ENCODE results near the gene CHGA. TPM values are rescaled to one million over a fixed set of nuclear protein-coding genes. Genes with fewer than 3 reads are reported as not detected.

Gene CHGA
- total RNA-seq, 1 donor from 2014 or later: 5.4 TPM

DNA sequence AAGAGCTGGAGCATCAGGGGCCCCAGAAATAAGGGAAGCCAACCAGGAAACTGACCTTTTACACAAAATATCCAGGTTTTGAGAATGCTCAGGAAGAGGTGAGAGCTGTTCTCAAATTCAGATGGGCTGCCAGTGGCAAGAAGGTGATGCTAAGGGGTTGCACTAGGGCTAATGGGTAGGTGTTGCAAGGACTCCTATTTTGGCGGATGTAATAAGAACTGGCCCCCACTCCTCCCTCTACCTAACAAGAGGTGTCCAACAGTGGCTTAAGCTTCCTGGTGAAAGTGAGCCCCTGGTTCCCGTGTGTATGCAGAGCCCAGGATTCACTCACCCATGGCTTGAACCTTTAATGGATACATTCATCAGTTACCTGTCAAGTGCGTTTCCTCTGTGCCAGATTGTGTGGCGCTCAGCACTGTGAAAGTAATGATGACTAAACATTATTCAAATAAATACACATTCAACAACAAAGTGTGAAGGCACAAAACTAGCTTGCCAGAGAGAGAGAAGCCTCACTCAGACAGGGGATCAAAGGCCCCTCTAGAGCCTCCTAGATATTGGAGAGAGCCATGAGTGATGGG is 705 bp upstream of the CHGA start:
- TF ChIP-seq CTCF (IDR thresholded peaks at IDR 0.05): no peak
- no peak for TF ChIP-seq POLR2A (IDR thresholded peaks at IDR 0.05)
- no peak for TF ChIP-seq POLR2AphosphoS5 (IDR thresholded peaks at IDR 0.05; ENCODE audit: insufficient read depth in 1 of 2, low read depth in 1 of 2)
- Histone ChIP-seq H3K36me3 (no peaks in the 10 kb centered on the region), H3K4me3 (no peak overlapping the region), H3K27me3 (no peaks in the 10 kb centered on the region), H3K27ac (no peak overlapping the region), H3K4me1 (no peaks in the 10 kb centered on the region), H3K9me3 (no peaks in the 10 kb centered on the region)
- no peak for DNase-seq (ENCODE audit: extremely low spot score in 2 of 2)
- intact Hi-C loops (cut with DNase I): no loop called here

DNA sequence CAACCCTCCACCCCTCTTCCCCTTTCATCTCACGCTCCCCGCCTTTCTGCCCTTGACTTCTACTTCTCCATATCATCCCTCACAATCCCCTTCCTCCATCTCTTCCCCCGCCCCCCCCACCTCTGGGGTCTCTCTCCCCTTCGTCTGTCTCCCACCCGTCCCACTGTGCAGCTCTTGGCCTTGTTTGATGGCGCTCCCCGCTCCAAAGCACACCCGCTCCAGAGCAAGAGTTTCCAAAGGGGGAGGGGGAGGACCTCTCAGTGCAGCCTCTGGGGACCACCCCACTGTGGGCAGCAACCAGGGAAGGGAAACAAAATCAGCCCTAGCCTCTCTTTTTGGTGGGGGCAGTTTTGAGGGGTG is 774 bp downstream of the CHGA start:
- Histone ChIP-seq H3K27ac (no peak overlapping the region), H3K27me3 (no peaks in the 10 kb centered on the region), H3K36me3 (no peaks in the 10 kb centered on the region), H3K4me1 (no peaks in the 10 kb centered on the region), H3K9me3 (no peaks in the 10 kb centered on the region), H3K4me3 (no peak overlapping the region)
- intact Hi-C loops (cut with DNase I): no loop called here
- no peak for TF ChIP-seq POLR2A (IDR thresholded peaks at IDR 0.05)
- TF ChIP-seq CTCF (IDR thresholded peaks at IDR 0.05): no peak
- TF ChIP-seq POLR2AphosphoS5 (IDR thresholded peaks at IDR 0.05; ENCODE audit: insufficient read depth in 1 of 2, low read depth in 1 of 2): no peak
- no peak for DNase-seq (ENCODE audit: extremely low spot score in 2 of 2)

- intact Hi-C loops (cut with DNase I): no loop called here
- H3K4me1 ChIP-seq: no peaks in the 10 kb centered on the region
- H3K4me3 ChIP-seq: no peak overlapping the region
- no peak for DNase-seq (ENCODE audit: extremely low spot score in 2 of 2)
- no peaks in the 10 kb centered on the region for H3K27me3 ChIP-seq
- H3K36me3 ChIP-seq: no peaks in the 10 kb centered on the region
- no peak for TF ChIP-seq POLR2A (IDR thresholded peaks at IDR 0.05)
- TF ChIP-seq POLR2AphosphoS5 (IDR thresholded peaks at IDR 0.05; ENCODE audit: insufficient read depth in 1 of 2, low read depth in 1 of 2): no peak
- no peak for TF ChIP-seq CTCF (IDR thresholded peaks at IDR 0.05)
- no peak overlapping the region for H3K27ac ChIP-seq
- no peaks in the 10 kb centered on the region for H3K9me3 ChIP-seq
These were observed 1.3 kb downstream of the CHGA start for GRCh38 chr14:92924247-92924646.

DNA sequence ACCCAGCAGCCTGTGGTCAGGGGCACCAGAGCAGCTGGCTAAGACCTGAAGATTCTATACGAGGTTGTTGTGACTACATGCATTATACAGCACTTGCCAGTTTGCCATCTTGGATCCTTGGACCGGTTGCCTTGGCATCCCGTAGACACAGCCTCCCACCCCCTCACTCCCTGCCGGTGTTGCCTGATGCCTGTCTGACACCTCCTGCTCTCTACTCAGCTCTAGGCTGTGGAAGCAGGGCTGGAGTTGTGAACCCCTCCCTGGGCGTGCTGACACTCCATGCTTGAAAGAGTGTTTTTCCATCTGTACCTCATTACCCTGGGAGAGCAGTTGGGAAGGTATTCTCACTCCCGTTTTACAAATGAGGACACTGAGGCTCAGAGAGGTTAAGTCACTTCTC is 2.5 kb downstream of the CHGA start:
- Histone ChIP-seq H3K4me3 (no peak overlapping the region), H3K27ac (no peak overlapping the region), H3K27me3 (no peaks in the 10 kb centered on the region), H3K36me3 (no peaks in the 10 kb centered on the region), H3K9me3 (no peaks in the 10 kb centered on the region), H3K4me1 (no peaks in the 10 kb centered on the region)
- no peak for TF ChIP-seq POLR2A (IDR thresholded peaks at IDR 0.05)
- no peak for TF ChIP-seq POLR2AphosphoS5 (IDR thresholded peaks at IDR 0.05; ENCODE audit: insufficient read depth in 1 of 2, low read depth in 1 of 2)
- intact Hi-C loops (cut with DNase I): no loop called here
- DNase-seq (ENCODE audit: extremely low spot score in 2 of 2): no peak

- intact Hi-C loops (cut with DNase I): no loop called here
- no peak overlapping the region for H3K27ac ChIP-seq
- no peaks in the 10 kb centered on the region for H3K36me3 ChIP-seq
- DNase-seq (ENCODE audit: extremely low spot score in 2 of 2): no peak
- TF ChIP-seq POLR2AphosphoS5 (IDR thresholded peaks at IDR 0.05; ENCODE audit: insufficient read depth in 1 of 2, low read depth in 1 of 2) (no peak), POLR2A (IDR thresholded peaks at IDR 0.05) (no peak), CTCF (IDR thresholded peaks at IDR 0.05) (no peak)
- H3K27me3 ChIP-seq: no peaks in the 10 kb centered on the region
- peaks cover 3% of the 10 kb centered on the region for H3K4me1 ChIP-seq
- H3K9me3 ChIP-seq: no peaks in the 10 kb centered on the region
- no peak overlapping the region for H3K4me3 ChIP-seq
These were observed 3.4 kb downstream of the CHGA start for GRCh38 chr14:92926180-92926845.
